Measurements from ENCODE around the gene CDC42EP5.

DNA sequence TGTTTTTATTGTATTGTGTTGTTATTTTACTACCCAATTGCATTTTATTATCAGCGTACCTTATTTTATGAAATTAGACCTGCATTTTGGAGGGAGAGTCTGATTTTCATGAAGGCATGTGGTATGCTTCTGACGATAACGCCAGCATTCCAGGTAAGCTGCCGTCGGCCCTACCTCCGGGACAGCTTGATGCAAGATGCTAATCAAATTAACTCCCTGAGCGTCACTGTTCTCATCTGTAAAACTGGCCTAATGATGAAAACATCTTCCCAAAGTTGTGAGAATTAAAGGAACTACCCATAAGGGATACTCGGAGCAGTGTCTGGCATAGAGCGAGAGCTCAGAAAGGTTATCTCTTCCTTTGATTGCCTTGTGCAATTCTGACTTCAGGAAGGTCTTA is 16.7 kb upstream of the CDC42EP5 start:
- no peak for TF ChIP-seq PKNOX1 (IDR thresholded peaks at IDR 0.05)
- TF ChIP-seq ZNF384 (IDR thresholded peaks at IDR 0.05) = no peak
- no peak for TF ChIP-seq SP1 (IDR thresholded peaks at IDR 0.05)

All from HEK293T (cell line).